Keratinocyte (primary cell): ENCODE measurements around the gene TIMM50. TPM values are rescaled to one million over a fixed set of nuclear protein-coding genes. Genes with fewer than 3 reads are reported as not detected.
A peak's percentile ranks its signal among the peaks of the same experiment; 100 is the strongest.

Experiments
- DNase-seq: peaks from one replicate; pipeline ENCODE4 v3.0.0-alpha.2; 2011; ENCODE audit warnings: low read depth, missing footprints, low spot score
- FAIRE-seq: peaks from 2 replicates; lab custom pipeline; 2011; peaks lifted over from hg19 to GRCh38; lab: Jason Lieb, UNC
- H2AFZ ChIP-seq: 2 replicates; pipeline ENCODE4 v1.6.0; 2012; ENCODE audit warnings: low read length, control low read depth, inconsistent platforms; ENCODE audit not compliant: control insufficient read depth
- H3K27ac ChIP-seq: 2 replicates; pipeline ENCODE4 v1.5.1; 2011; ENCODE audit warnings: low read length; ENCODE audit not compliant: control insufficient read depth, insufficient read depth
- H3K27me3 ChIP-seq: 3 replicates; pipeline ENCODE4 v1.6.0; 2011; ENCODE audit warnings: low read length; ENCODE audit not compliant: control insufficient read depth, insufficient read depth; ENCODE audit errors: extremely low read depth
- H3K36me3 ChIP-seq, 2 experiments: 2 replicates in 1 of 2; 3 replicates in 1 of 2; pipeline ENCODE4 v1.5.1; 2011; ENCODE audit warnings: low read length in 2 of 2, mild to moderate bottlenecking in 1 of 2; ENCODE audit not compliant: control insufficient read depth in 2 of 2, insufficient read depth in 2 of 2; ENCODE audit errors: extremely low read depth in 1 of 2
- H3K4me1 ChIP-seq: 3 replicates; pipeline ENCODE4 v1.5.1; 2011; ENCODE audit warnings: low read length; ENCODE audit not compliant: control insufficient read depth, insufficient read depth; ENCODE audit errors: extremely low read depth
- H3K4me2 ChIP-seq: 3 replicates; pipeline ENCODE4 v1.6.0; 2011; ENCODE audit warnings: low read depth, low read length; ENCODE audit not compliant: control insufficient read depth, insufficient read depth; ENCODE audit errors: extremely low read depth
- H3K4me3 ChIP-seq, 3 experiments: fragments of 200-600 bp in 1 of 3; sonication (generic) in 1 of 3; 2 replicates in 2 of 3; 3 replicates in 1 of 3; pipeline ENCODE4 v1.5.1; 2011 to 2016; ENCODE audit warnings: low read length in 3 of 3, mild to moderate bottlenecking in 3 of 3, control low read depth in 2 of 3, inconsistent platforms in 1 of 3, low read depth in 1 of 3, mixed read lengths in 1 of 3, mixed run types in 1 of 3, moderate library complexity in 1 of 3; ENCODE audit not compliant: control insufficient read depth in 2 of 3, insufficient read depth in 2 of 3; ENCODE audit errors: extremely low read depth in 1 of 3
- H3K79me2 ChIP-seq: 2 replicates; pipeline ENCODE4 v1.6.0; 2012; ENCODE audit warnings: low read length; ENCODE audit not compliant: control insufficient read depth, insufficient read depth
- H3K9ac ChIP-seq: 3 replicates; pipeline ENCODE4 v1.6.0; 2011; ENCODE audit warnings: low read length; ENCODE audit not compliant: control insufficient read depth, insufficient read depth; ENCODE audit errors: extremely low read depth
- H3K9me1 ChIP-seq: 3 replicates; pipeline ENCODE4 v1.6.0; 2011; ENCODE audit warnings: low read length; ENCODE audit not compliant: control insufficient read depth, insufficient read depth; ENCODE audit errors: extremely low read depth
- H3K9me3 ChIP-seq: 2 replicates; pipeline ENCODE4 v1.5.1; 2012; ENCODE audit warnings: low read depth, low read length; ENCODE audit not compliant: control insufficient read depth
- H4K20me1 ChIP-seq: 3 replicates; pipeline ENCODE4 v1.6.0; 2011; ENCODE audit warnings: low read length; ENCODE audit not compliant: control insufficient read depth, insufficient read depth; ENCODE audit errors: extremely low read depth
- CTCF ChIP-seq, 3 experiments: IDR thresholded peaks in 1 of 3; conservative IDR thresholded peaks in 1 of 3; optimal IDR thresholded peaks in 1 of 3; 2 replicates in 2 of 3; 3 replicates in 1 of 3; pipeline versions ENCODE3 to v1.5.1; 2011; ENCODE audit warnings: low read length in 3 of 3, mild to moderate bottlenecking in 3 of 3, moderate library complexity in 2 of 3, control low read depth in 1 of 3, inconsistent platforms in 1 of 3; ENCODE audit not compliant: insufficient read depth in 2 of 3; ENCODE audit errors: extremely low read depth in 1 of 3
- EZH2 ChIP-seq: IDR thresholded peaks from one replicate; pipeline ENCODE4 v1.6.1; 2012; ENCODE audit warnings: inconsistent platforms, mild to moderate bottlenecking, low read length, moderate library complexity
- dilution Hi-C: fragments of 300-500 bp; cut with MboI; formaldehyde crosslinking; loops from one replicate; pipeline ENCODE4 v1.7.0; 2020; ENCODE audit warnings: low sequenced_read_pairs; ENCODE audit not compliant: extremely low pct_ligation_motif_present
- polyA plus RNA-seq, 5 experiments: library from polyadenylated mRNA; depleted of rRNA in 3 of 5; stranded (reverse) in 3 of 5; stranded (forward) in 1 of 5; unstranded in 1 of 5; fragments of >200 nt; gene quantifications; 1 replicate in 1 of 5; 2 replicates in 3 of 5; 3 replicates in 1 of 5; pipeline versions ENCODE4 v1.2.1 to v1.2.3, GENCODE V29; 2011 to 2012; ENCODE audit warnings: missing spikeins in 2 of 5, low read depth in 1 of 5, low replicate concordance in 1 of 5

Gene TIMM50
- polyA plus RNA-seq, 1 donor (not counting 4 experiments of a cell fraction or from before 2014, with no cell fraction given) = 85.5 TPM

GRCh38 chr19:39533791-39534190 lies 53.2 kb downstream of the TIMM50 start:
- peaks cover 23% of the 10 kb centered on the region for H3K79me2 ChIP-seq
- DNase-seq = no peak
- dilution Hi-C loops = no loop called here

GRCh38 chr19:39539165-39539517 lies 58.5 kb downstream of the TIMM50 start:
- TF ChIP-seq CTCF (optimal IDR thresholded peaks at IDR 0.05 in 1 of 3, IDR thresholded peaks at IDR 0.05 in 1 of 3, conservative IDR thresholded peaks at IDR 0.05 in 1 of 3; ENCODE audit: extremely low read depth in 1 of 3, insufficient read depth in 2 of 3, low read length in 3 of 3) (no peak), EZH2 (no peak)
- H4K20me1 ChIP-seq = no peaks in the 10 kb centered on the region
- dilution Hi-C loops = no loop called here
- H3K4me2 ChIP-seq = peak overlapping the region; percentile 90
- peak overlapping the region; percentile 87 for H3K27ac ChIP-seq
- H3K9me3 ChIP-seq = no peaks in the 10 kb centered on the region
- FAIRE-seq (no peak), DNase-seq (no peak)
- H3K9me1 ChIP-seq = no peaks in the 10 kb centered on the region
- peaks cover 21% of the 10 kb centered on the region for H3K79me2 ChIP-seq
- peak overlapping the region; percentile 90 for H3K9ac ChIP-seq
- H2AFZ ChIP-seq = peak overlapping the region; percentile 91
- no peaks in the 10 kb centered on the region for H3K27me3 ChIP-seq
- peaks cover 35% of the 10 kb centered on the region for H3K4me1 ChIP-seq
- peak overlapping the region; percentile 74 to 93 (median 82) for H3K4me3 ChIP-seq
- H3K36me3 ChIP-seq = no peaks in the 10 kb centered on the region

More at GRCh38 chr19:39533791-39534190, 53.2 kb downstream of the TIMM50 start:
- TF ChIP-seq CTCF (optimal IDR thresholded peaks at IDR 0.05 in 1 of 3, IDR thresholded peaks at IDR 0.05 in 1 of 3, conservative IDR thresholded peaks at IDR 0.05 in 1 of 3; ENCODE audit: extremely low read depth in 1 of 3, insufficient read depth in 2 of 3, low read length in 3 of 3) (no peak), EZH2 (no peak)
- Histone ChIP-seq H3K4me3 (no peak overlapping the region), H3K4me1 (peaks cover 13% of the 10 kb centered on the region), H3K27ac (no peak overlapping the region), H3K36me3 (no peaks in the 10 kb centered on the region), H4K20me1 (no peaks in the 10 kb centered on the region), H3K9ac (no peak overlapping the region), H3K27me3 (no peaks in the 10 kb centered on the region), H3K4me2 (no peak overlapping the region), H2AFZ (no peak overlapping the region), H3K9me1 (no peaks in the 10 kb centered on the region), H3K9me3 (no peaks in the 10 kb centered on the region)
- no peak for FAIRE-seq
